ENCODE results near the gene HSCB.
"Not testable (repeated sequence)": the region's sequence is repeated elsewhere in the genome, so short reads cannot be mapped to it uniquely, and the experiment has no call there.

HSCB gene

GRCh38 chr22:28736301-28737155 is 5.3 kb upstream of the HSCB start:
- H3K4me3 ChIP-seq = no peak overlapping the region
- no peak overlapping the region for H3K27ac ChIP-seq

GRCh38 chr22:28737701-28738100 is 4.1 kb upstream of the HSCB start:
- Histone ChIP-seq H3K4me3 (no peak overlapping the region), H3K27ac (no peak overlapping the region)

GRCh38 chr22:28738876-28739275 is 3.0 kb upstream of the HSCB start:
- not testable (repeated sequence) for H3K4me3 ChIP-seq, H3K27ac ChIP-seq

- H3K27ac ChIP-seq = peak overlapping the region in 12 of 21 experiments; percentile 13 to 100 (median 96)
- peak overlapping the region; percentile 68 to 97 (median 80) for H3K4me3 ChIP-seq
Observed at GRCh38 chr22:28741200-28741784, 547 bp upstream of the HSCB start.

- H3K27ac ChIP-seq = peak overlapping the region in 20 of 21 experiments; percentile 83 to 100 (median 97)
- peak overlapping the region; percentile 68 to 97 (median 80) for H3K4me3 ChIP-seq
Observed at GRCh38 chr22:28742562-28742962, 723 bp downstream of the HSCB start.

- no peak overlapping the region for H3K4me3 ChIP-seq
- no peak overlapping the region for H3K27ac ChIP-seq
Observed at GRCh38 chr22:28743852-28744251, 2.0 kb downstream of the HSCB start.

- Histone ChIP-seq H3K27ac (no peak overlapping the region), H3K4me3 (no peak overlapping the region)
Observed at GRCh38 chr22:28750471-28750881, 8.6 kb downstream of the HSCB start.

- H3K27ac ChIP-seq, H3K4me3 ChIP-seq: not testable (repeated sequence)
Observed at GRCh38 chr22:28754512-28754911, 12.7 kb downstream of the HSCB start.

- no peak overlapping the region for H3K4me3 ChIP-seq
- peak overlapping the region in 1 of 21 experiments; percentile 23 for H3K27ac ChIP-seq
Observed at GRCh38 chr22:28759861-28760560, 18.2 kb downstream of the HSCB start.

GRCh38 chr22:28761449-28761755 is 19.6 kb downstream of the HSCB start:
- no peak overlapping the region for H3K27ac ChIP-seq

GRCh38 chr22:28762000-28762399 is 20.2 kb downstream of the HSCB start:
- not testable (repeated sequence) for H3K4me3 ChIP-seq

More at GRCh38 chr22:28761449-28761755, 19.6 kb downstream of the HSCB start:
- H3K4me3 ChIP-seq = no peak overlapping the region

GRCh38 chr22:28766628-28767027 is 24.8 kb downstream of the HSCB start:
- no peak overlapping the region for H3K4me3 ChIP-seq
- no peak overlapping the region for H3K27ac ChIP-seq

More at GRCh38 chr22:28762000-28762399, 20.2 kb downstream of the HSCB start:
- H3K27ac ChIP-seq = not testable (repeated sequence)

GRCh38 chr22:28768701-28769393 is 27.0 kb downstream of the HSCB start:
- H3K4me3 ChIP-seq = no peak overlapping the region
- H3K27ac ChIP-seq = no peak overlapping the region

GRCh38 chr22:28769394-28770085 is 27.7 kb downstream of the HSCB start:
- Histone ChIP-seq H3K27ac (no peak overlapping the region), H3K4me3 (no peak overlapping the region)

GRCh38 chr22:28771195-28771791 is 29.5 kb downstream of the HSCB start:
- H3K4me3 ChIP-seq = peak overlapping the region in 1 of 7 experiments; percentile 7
- peak overlapping the region in 1 of 21 experiments; percentile 46 for H3K27ac ChIP-seq

- Histone ChIP-seq H3K27ac (peak within 1 kb of the TSS; percentile 77 to 100 (median 97)), H3K4me3 (peak within 1 kb of the TSS; percentile 78 to 94 (median 90))
Observed at GRCh38 chr22:28772633-28773460, 31.0 kb downstream of the HSCB start, which contains the start of gene CCDC117. Gene CCDC117, plus strand, starts transcription at chr22:28772695. Its CDS starts 155 bp downstream, at chr22:28772850.

GRCh38 chr22:28773461-28773867 is 31.6 kb downstream of the HSCB start:
- peak overlapping the region in 20 of 21 experiments; percentile 86 to 100 (median 97) for H3K27ac ChIP-seq

GRCh38 chr22:28774378-28774777 is 32.5 kb downstream of the HSCB start:
- no peak overlapping the region for H3K4me3 ChIP-seq
- H3K27ac ChIP-seq = peak overlapping the region in 1 of 21 experiments; percentile 35

More at GRCh38 chr22:28773461-28773867, 31.6 kb downstream of the HSCB start:
- peak overlapping the region; percentile 78 to 94 (median 90) for H3K4me3 ChIP-seq
